ENCODE data around the gene PPP2R5A.

GRCh38 chr1:212355230-212355969 is 70.2 kb downstream of the PPP2R5A start:
- no peak for TF ChIP-seq CTCF (IDR thresholded peaks at IDR 0.05; ENCODE audit: poor library complexity)
- TF ChIP-seq EZH2 (IDR thresholded peaks at IDR 0.05; ENCODE audit: borderline replicate concordance) = no peak
- TF ChIP-seq EZH2phosphoT487 (IDR thresholded peaks at IDR 0.05; ENCODE audit: low read depth, severe bottlenecking, unreplicated experiment) = no peak
